MG63 (cell line): ENCODE data around the gene PER2. TPM values are rescaled to one million over a fixed set of nuclear protein-coding genes. Genes with fewer than 3 reads are reported as not detected.
A peak's percentile ranks its signal among the peaks of the same experiment; 100 is the strongest.

ENCODE experiments used
- DNase-seq: peaks from one replicate; pipeline ENCODE4 v3.0.0-alpha.2; 2020
- H3K27me3 ChIP-seq: fragments of 250-450 bp; sonication (Bioruptor Pico); 2 replicates; pipeline ENCODE4 v1.5.1; 2020; ENCODE audit warnings: mild to moderate bottlenecking, moderate library complexity
- H3K36me3 ChIP-seq: fragments of 250-450 bp; sonication (Bioruptor Pico); 2 replicates; pipeline ENCODE4 v1.5.1; 2020; ENCODE audit warnings: mild to moderate bottlenecking, moderate library complexity
- H3K4me3 ChIP-seq: fragments of 250-450 bp; sonication (Bioruptor Pico); 2 replicates; pipeline ENCODE4 v1.5.1; 2020; ENCODE audit warnings: mild to moderate bottlenecking, moderate library complexity
- H3K9me3 ChIP-seq: fragments of 250-450 bp; sonication (Bioruptor Pico); 2 replicates; pipeline ENCODE4 v1.5.1; 2020; ENCODE audit warnings: mild to moderate bottlenecking, moderate library complexity
- total RNA-seq: library from RNA; depleted of rRNA; stranded (reverse); fragments of >200 nt; shearing (Covaris generic); gene quantifications from 2 replicates; pipeline ENCODE4 v1.2.3, GENCODE V29; 2014; ENCODE audit warnings: low replicate concordance

PER2 gene
- total RNA-seq, 1 experiment from 2014 or later: 0.72 TPM

DNA sequence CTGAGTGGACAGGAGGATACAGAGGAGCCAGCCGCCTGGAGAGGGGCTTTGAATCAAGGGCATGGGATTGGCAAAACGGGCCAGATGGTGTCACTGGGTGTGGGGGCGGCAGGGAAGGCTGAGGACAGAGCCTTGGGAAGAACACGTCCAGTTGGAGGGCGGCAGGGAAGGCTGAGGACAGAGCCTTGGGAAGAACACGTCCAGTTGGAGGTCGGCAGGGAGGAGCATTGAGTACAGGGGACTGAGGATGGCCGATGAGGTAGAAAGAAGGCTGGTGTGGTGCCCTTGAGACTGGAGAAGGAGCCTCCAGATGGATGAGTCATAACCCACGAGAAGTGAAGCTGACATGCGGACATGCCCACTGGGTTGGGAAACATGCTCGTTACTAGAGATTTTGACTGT, 53.1 kb downstream of the PER2 start:
- no peaks in the 10 kb centered on the region for H3K36me3 ChIP-seq
- no peak for DNase-seq
- H3K4me3 ChIP-seq: no peak overlapping the region
- no peaks in the 10 kb centered on the region for H3K9me3 ChIP-seq
- no peaks in the 10 kb centered on the region for H3K27me3 ChIP-seq

DNA sequence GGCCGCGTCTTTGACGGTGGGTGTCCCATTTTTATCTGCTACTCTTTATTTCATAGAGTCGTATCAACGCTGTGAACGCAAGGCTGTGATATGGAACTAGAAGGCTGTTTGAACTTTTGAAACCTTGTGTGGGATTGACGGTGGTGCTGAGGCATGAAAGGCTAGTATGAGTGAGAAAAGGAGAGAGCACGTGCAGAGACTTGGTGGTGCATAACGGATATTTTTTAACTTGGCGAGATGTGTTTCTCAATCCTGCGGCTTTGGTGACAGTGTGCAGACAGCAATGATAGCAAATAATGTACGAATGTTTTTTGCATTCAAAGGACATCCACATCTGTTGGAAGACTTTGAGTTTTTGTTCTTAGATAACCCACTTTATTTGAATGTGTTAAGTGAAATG, 54.8 kb downstream of the PER2 start:
- Histone ChIP-seq H3K36me3 (no peaks in the 10 kb centered on the region), H3K9me3 (no peaks in the 10 kb centered on the region), H3K27me3 (no peaks in the 10 kb centered on the region), H3K4me3 (no peak overlapping the region)
- DNase-seq: no peak

DNA sequence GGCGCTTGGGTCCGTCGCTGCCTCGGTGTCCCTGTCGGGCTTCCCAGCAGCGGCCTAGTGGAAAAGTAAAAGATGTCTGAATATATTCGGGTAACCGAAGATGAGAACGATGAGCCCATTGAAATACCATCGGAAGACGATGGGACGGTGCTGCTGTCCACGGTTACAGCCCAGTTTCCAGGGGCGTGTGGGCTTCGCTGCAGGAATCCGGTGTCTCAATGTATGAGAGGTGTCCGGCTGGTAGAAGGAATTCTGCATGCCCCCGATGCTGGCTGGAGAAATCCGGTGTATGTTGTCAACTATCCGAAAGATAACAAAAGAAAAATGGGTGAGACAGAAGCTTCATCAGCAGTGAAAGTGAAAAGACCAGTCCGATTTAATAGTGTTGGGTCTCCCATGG, 56.6 kb downstream of the PER2 start:
- Histone ChIP-seq H3K27me3 (no peaks in the 10 kb centered on the region), H3K36me3 (no peaks in the 10 kb centered on the region), H3K9me3 (no peaks in the 10 kb centered on the region), H3K4me3 (no peak overlapping the region)
- no peak for DNase-seq

DNA sequence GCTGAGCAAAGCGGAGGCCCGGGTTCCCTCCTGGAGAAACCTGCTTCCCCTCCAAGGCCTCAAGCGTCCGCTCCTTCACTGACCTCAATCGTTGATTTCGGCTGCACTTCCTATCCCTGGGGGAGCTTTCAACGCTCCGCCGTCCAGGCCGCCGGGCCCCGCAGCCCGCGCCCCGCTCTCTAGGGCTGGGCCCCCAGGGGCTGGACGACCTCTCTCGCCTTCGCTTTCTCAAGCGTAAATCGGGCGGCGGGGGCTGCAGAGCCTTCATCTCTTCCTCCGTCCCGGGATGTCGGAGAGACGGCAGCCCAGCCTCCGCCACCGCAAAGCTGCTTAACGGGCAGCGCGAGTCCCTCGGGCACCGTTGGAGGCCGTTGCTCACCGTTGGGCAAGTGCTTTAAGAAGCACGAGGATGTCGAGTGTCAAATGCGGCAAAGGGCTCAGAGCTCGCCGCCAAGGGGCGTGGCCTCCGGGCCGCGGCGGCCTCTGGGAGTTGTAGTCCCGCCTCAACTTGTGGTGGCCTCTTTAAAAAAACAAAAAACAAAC, 57.1 kb downstream of the PER2 start:
- DNase-seq: no peak
- no peaks in the 10 kb centered on the region for H3K27me3 ChIP-seq
- no peaks in the 10 kb centered on the region for H3K36me3 ChIP-seq
- H3K9me3 ChIP-seq: no peaks in the 10 kb centered on the region
- H3K4me3 ChIP-seq: no peak overlapping the region

DNA sequence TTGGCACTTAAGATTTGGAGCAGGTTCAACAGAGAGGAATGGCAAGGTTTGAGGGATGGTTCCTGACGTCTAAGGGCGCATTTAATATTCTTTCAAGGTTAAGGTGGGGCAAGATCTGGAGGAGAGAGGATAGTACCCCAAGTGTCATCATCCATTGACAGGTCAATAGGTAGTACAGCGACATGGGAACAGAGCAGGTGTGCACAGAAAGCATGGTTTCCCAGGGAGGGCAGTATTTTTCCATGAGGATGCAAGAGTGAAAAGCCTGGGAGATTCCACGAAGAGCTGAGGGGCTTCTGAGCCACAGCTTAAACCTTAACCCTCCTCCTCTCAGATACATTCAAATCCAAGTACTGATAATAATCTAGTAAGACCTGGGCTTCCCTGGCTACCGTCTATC, 57.7 kb downstream of the PER2 start:
- Histone ChIP-seq H3K36me3 (no peaks in the 10 kb centered on the region), H3K4me3 (no peak overlapping the region), H3K27me3 (no peaks in the 10 kb centered on the region), H3K9me3 (no peaks in the 10 kb centered on the region)
- DNase-seq: no peak

DNA sequence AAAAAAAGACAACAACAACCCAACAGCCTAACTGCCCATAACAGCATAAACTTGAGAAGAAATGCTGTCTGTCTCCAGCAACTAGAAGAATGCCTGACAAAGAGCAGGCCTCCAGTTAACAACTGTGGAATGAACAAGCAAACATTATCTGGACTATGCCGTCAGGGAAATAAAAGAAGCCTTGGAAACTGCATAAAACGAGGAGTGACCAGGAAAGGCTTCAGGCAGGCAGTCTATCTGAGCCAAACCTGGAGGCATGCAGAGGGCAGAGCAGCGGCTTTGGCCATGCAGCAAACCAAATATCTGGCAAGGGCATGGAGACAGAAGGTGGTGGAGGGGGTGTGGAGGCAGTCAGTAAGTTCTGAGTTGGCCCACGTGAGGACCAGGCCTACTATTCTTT, 59.7 kb downstream of the PER2 start:
- H3K27me3 ChIP-seq: no peaks in the 10 kb centered on the region
- no peak overlapping the region for H3K4me3 ChIP-seq
- no peaks in the 10 kb centered on the region for H3K36me3 ChIP-seq
- no peaks in the 10 kb centered on the region for H3K9me3 ChIP-seq
- DNase-seq: no peak

DNA sequence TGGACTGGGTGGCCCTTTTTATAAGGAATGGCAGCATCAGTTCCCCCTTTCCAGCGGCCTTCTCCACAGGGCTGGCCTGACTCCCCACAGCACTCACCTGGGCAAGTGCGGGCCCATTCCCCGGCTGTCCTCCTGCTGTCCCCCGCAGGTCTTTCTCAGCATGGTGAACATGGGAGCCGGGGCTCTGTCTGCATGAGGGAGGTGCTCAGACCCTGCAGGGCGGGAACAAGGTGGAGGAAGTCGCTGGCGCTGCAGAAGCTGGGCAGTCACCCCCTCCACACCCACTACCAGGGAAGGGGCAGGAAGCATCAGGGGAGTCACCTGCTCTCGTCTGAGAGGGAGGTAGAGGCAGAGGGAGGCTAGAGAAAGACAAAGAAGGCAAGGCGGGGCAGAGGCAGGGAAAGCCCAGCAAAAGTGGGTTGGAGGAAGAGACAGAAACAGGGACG, 60.8 kb downstream of the PER2 start:
- no peaks in the 10 kb centered on the region for H3K27me3 ChIP-seq
- H3K36me3 ChIP-seq: no peaks in the 10 kb centered on the region
- H3K9me3 ChIP-seq: no peaks in the 10 kb centered on the region
- H3K4me3 ChIP-seq: no peak overlapping the region
- DNase-seq: no peak

DNA sequence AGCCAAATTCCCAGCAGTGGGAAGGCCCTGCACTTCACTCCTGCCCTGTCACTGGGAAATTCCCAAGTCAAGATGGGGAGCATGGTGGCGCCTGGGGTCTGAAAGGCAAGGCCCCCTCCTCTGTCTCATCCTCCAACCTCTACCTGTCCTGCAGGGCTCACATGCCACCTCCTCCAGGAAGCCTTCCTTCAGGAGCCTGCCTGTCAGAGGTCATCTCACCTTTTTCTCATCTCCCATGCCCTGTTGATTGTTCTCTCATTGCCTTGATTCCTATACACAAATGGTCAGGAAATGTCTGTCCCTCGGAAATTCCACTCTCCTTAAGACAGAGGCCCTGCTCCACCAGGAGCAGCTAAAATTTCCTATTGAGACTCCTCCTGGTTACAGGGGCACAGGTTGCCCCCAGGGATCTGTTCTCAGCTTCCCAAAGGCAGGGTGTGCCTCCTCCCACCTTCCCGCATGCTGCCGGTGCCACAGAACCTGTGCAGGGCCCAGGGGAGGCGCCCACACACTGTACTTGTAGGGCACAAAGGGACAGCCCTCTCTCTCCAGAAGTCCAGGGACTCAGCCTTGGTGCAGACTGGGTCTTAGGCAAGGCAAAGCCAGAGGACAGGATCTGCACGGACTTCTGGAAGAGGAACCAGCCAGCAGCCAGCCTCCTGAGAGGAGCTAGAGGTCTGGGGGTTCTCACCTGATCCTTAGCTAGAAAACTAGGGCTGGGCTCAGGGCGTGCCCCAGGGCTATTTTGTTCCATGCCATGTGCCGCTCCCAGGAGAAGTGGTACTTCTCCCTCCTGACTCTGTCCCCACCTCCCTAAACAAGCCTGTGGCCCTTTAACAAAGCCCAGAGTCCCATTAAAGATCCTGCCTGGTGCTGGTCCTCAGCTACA, 61.5 kb downstream of the PER2 start:
- H3K9me3 ChIP-seq: no peaks in the 10 kb centered on the region
- H3K36me3 ChIP-seq: no peaks in the 10 kb centered on the region
- no peak overlapping the region for H3K4me3 ChIP-seq
- no peak for DNase-seq
- no peaks in the 10 kb centered on the region for H3K27me3 ChIP-seq

DNA sequence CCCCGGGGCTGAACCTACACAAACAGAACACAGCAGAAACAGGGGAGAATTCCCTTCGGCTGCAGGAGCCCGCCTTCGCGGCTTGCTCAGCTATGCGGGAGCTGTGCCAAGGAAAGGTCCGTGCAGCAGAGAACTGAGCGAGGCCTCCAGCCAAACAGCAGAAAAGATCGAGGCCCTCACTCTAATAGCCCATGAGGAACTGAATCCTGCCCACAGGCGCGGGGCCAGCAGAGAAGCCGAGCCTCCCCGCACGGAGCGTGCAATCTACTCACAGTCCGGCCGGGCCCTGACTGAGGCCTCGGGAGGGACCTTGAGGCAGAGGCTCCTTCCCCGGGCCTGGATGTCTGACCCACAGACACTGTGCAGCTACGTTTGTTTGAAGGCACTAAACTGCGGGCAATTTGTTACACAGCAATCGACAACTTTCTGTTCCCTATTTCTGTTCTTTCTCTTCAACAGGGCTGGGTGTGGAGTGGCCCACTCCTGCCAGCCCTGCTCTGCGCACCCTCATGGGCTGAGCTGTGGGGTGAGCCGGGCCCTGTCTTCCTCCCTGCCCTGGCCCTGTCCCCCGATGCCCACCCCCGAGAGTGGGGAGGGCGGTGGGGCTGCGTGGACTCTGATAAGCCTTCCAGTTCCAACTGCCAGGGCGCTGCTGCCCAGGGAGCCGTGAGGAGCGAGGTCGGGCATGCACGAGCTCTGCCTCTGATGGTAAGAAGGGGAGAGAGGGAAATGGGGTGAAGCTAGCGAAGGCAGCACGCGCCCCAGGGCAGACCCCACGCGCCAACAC, 62.3 kb downstream of the PER2 start:
- no peaks in the 10 kb centered on the region for H3K9me3 ChIP-seq
- DNase-seq: no peak

DNA sequence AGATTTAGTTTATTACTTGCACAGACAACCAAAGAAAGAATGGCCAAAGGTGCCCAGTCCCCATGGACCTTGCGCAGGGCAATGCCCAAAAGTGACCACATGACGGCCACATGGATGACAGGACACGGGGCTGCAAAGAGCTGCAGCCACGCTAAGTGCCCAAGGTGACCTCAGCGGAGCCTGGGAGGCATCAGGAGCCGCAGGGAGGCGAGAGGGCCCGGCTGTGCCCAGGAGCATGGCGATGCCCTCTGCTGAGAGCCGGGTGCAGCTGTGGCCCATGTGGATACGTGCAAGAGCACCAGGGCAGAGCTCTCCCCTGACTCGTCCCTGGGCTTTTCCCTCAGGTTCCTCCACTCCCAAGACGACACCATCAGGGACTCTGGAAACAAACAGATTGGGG, 63.3 kb downstream of the PER2 start:
- no peaks in the 10 kb centered on the region for H3K36me3 ChIP-seq
- no peak for DNase-seq
- H3K27me3 ChIP-seq: no peaks in the 10 kb centered on the region

More for the DNA sequence above, 62.3 kb downstream of the PER2 start:
- Histone ChIP-seq H3K4me3 (no peak overlapping the region), H3K27me3 (no peaks in the 10 kb centered on the region), H3K36me3 (no peaks in the 10 kb centered on the region)

DNA sequence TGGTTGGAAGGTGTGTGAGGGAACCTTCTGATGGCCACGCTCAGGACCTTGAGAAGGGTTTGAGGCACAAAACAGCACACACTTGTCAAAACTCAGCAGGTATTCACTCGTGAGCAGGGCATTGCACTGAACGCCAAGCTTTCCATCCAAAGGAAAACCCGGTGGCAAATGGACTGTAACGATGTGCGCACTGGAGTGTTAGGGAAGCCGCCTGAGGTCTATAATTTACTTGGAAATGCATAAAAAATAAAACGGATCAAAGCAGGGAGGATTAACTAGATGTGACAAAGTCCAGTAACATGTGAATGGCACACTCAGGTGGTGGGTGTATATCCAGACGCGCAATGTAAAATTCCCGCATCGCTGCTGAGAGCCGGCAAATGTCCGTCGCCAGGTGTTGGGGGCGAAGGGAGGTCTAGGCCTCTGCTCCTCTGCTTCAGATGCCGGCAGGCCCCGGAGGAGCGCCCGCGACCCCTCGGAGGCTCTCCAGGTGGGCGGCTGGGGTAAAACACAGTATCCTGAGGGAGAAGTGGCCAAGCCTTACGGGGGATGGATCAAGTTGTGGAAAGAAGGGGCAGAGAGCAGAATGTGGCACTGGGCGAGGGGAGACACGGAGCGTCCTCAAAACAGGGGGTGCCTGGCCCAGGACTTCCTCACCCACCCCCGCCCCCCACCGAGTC, 63.9 kb downstream of the PER2 start:
- Histone ChIP-seq H3K4me3 (no peak overlapping the region), H3K36me3 (no peaks in the 10 kb centered on the region), H3K9me3 (no peaks in the 10 kb centered on the region), H3K27me3 (no peaks in the 10 kb centered on the region)
- no peak for DNase-seq

More for the DNA sequence above, 63.3 kb downstream of the PER2 start:
- no peaks in the 10 kb centered on the region for H3K9me3 ChIP-seq
- H3K4me3 ChIP-seq: no peak overlapping the region

DNA sequence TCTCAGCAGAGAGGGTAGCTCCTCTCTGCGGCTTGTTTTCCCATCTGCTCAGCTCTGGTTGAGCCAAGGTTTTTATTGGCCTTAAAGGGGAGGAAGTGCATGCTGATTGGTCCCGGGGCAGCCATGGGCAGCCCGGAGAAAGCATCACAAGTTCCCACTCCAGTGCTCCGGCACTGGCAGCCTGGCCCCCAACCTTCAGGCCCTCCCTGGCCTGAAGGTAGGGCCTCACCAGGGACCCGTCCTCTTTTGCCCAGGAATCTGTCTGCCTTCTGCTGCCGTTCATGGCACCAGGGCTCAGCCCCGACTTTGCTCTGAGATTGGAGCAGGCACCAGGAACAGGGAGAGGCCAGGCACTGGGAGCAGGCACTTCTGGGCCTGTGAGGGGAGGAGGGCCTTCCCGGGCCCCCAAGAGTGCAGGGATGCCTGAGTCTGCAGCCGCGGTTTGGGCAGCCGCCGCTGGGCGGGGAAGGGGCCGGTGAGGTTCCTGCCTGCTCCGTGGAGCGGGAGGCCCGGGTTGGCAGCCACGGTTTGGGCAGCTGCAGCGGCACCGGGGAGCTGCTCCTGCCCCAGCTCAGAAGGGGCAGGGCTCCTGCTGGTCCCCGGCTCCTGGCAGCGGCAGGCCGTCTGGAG, 67.4 kb downstream of the PER2 start:
- H3K36me3 ChIP-seq: no peaks in the 10 kb centered on the region
- no peaks in the 10 kb centered on the region for H3K9me3 ChIP-seq
- no peaks in the 10 kb centered on the region for H3K27me3 ChIP-seq
- H3K4me3 ChIP-seq: peak overlapping the region; percentile 50
- peak; percentile 77 for DNase-seq

DNA sequence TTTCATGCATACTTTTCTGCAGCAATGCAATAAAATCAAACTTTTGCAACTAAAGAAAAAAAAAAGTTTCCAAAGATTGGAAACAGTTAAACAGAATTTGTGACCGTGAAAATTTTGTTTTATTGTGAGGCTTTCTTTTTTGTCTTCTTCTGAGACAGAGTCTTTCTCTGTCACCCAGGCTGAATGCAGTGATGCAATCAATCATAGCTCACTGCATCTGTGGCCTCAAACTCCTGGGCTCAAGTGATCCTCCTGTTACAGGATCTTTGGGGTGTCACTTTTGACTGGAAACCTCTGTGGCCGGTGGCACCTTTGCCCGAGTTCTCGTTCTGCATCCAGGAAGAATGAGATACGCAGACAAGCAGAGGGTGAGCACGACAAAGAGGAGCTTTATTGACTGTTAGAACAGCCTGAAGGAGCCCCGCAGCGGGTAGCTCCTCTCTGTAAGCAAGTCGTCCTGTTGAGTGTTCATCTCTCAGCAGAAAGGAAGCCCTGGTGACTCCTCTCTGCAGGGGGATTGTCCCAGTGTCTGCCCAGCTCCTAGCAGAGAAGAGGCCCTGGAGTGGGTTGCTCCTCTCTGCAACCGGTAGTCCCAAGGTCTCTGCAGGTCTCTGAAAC, 68.0 kb downstream of the PER2 start:
- no peak for DNase-seq

DNA sequence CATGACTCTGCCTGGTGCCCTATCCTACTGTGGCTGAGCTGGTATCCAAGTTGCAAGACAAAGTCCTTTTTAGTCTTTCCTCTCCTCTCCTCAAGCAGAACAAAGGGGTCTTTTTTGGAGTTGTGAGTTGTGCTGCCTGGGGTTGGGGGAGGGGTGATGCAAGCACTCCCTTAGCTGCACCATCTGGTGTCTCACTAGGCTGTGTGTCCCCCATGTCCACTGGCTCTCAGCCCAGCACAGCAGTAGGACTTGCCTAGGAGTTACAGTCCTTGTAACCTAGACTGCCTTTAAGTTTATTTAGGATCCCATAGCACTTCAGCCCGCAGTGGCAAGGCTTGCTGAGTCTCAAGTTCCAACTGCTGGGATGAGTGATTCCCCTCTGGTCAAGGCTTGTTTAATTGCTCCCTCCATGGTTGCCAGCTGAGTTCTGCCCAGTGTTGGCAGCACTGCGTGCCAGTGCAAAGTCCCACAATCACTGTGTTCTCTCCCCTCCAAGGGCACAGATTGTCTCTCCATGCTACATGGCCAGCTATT, 71.7 kb downstream of the PER2 start:
- no peak overlapping the region for H3K4me3 ChIP-seq
- H3K9me3 ChIP-seq: no peaks in the 10 kb centered on the region
- no peaks in the 10 kb centered on the region for H3K27me3 ChIP-seq
- H3K36me3 ChIP-seq: no peaks in the 10 kb centered on the region
- DNase-seq: no peak

More for the DNA sequence above, 68.0 kb downstream of the PER2 start:
- H3K4me3 ChIP-seq: peak overlapping the region; percentile 50
- H3K36me3 ChIP-seq: no peaks in the 10 kb centered on the region
- no peaks in the 10 kb centered on the region for H3K9me3 ChIP-seq
- no peaks in the 10 kb centered on the region for H3K27me3 ChIP-seq

DNA sequence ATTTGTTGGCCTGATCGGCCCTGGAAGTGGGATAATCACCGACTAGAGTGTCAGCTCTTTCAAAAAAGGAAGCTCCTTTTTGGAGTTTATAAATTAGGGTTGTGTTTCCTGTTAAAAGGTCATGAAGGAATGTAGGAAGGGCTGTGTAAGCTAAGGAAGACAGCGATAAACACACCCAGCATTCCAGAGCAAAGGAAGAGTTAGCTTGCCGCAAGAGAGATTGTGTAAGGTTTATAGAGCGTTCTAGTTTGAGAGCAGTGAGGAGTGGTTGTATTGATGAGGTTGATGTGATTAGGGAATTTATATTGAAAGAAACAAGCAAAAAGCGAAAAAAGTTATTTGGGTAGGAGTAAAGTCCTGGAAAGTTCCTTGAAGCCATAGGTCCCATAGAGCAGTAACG, 81.4 kb downstream of the PER2 start:
- H3K4me3 ChIP-seq: no peak overlapping the region
- H3K27me3 ChIP-seq: no peaks in the 10 kb centered on the region
- no peak for DNase-seq
- H3K36me3 ChIP-seq: no peaks in the 10 kb centered on the region
- no peaks in the 10 kb centered on the region for H3K9me3 ChIP-seq
